ENCODE data around the gene SPHK1.

DNA sequence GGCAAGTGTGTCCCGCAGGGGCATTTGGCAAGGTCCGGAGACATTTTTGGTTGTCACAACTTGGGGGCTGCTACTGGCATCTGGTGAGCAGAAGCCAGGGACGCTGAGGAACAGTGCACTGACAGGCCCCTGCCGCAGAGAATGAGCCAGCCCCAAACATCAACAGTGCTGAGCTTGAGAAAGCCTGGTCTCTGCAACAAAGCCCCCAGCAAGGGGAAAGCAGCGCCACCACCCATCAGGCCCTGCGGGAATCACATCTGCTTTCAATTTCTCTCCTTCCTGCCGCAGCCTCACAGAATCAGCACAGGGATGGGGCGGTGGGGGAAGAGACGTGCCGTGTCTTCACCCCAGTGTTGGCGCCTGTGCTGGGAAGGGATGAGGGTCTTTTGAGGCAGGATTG, 15.9 kb upstream of the SPHK1 start:
- TF ChIP-seq, protein P1, sequence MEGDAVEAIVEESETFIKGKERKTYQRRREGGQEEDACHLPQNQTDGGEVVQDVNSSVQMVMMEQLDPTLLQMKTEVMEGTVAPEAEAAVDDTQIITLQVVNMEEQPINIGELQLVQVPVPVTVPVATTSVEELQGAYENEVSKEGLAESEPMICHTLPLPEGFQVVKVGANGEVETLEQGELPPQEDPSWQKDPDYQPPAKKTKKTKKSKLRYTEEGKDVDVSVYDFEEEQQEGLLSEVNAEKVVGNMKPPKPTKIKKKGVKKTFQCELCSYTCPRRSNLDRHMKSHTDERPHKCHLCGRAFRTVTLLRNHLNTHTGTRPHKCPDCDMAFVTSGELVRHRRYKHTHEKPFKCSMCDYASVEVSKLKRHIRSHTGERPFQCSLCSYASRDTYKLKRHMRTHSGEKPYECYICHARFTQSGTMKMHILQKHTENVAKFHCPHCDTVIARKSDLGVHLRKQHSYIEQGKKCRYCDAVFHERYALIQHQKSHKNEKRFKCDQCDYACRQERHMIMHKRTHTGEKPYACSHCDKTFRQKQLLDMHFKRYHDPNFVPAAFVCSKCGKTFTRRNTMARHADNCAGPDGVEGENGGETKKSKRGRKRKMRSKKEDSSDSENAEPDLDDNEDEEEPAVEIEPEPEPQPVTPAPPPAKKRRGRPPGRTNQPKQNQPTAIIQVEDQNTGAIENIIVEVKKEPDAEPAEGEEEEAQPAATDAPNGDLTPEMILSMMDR (IDR thresholded peaks at IDR 0.05) = no peak
- no peak for TF ChIP-seq ZFX (IDR thresholded peaks at IDR 0.05; ENCODE audit: borderline replicate concordance)

All from 22Rv1 (cell line).